ENCODE data around the gene HBQ1. TPM values are rescaled to one million over a fixed set of nuclear protein-coding genes. Genes with fewer than 3 reads are reported as not detected.

HBQ1 gene
- total and polyA plus RNA-seq, 2 of the 4 experiments (the other 2 are of a cell fraction): 0.92 TPM; not detected in 1

DNA sequence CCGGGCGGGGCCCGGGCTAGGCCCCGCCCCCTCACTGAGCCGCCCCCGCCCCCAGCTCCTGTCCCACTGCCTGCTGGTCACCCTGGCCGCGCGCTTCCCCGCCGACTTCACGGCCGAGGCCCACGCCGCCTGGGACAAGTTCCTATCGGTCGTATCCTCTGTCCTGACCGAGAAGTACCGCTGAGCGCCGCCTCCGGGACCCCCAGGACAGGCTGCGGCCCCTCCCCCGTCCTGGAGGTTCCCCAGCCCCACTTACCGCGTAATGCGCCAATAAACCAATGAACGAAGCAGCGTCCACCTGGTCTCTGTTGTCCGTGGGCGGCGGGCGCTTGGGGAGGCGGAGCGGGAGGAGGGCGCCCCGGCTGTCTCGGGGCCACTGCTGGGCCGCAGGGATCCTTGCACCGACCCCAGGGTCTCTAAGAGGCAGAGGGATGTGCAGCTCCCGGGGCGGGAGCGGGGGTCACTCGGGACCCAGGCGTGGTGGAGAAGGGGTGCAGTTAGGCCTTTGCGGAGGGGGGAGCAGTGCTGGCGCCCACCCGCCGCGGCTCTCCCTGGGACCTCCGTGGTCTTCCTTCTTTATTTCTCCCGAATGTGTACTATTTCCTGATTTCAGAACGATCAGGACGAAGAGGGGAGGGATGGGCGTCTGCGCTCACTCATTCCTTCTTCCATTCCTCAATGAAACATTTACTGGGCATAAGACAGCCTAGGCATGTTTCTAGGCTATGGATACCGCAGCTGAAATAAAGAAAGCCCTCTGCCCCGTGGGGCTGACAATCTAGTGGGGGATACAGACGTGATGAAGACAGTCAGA, 25.8 kb upstream of the HBQ1 start:
- Histone ChIP-seq H3K56ac (ENCODE audit: extremely low read depth, insufficient read depth, low read length) (no peak overlapping the region), H3K18ac (ENCODE audit: low read depth, low read length) (no peak overlapping the region), H3K23ac (ENCODE audit: low read depth, low read length) (peak overlapping the region; percentile 56; the same call in 1 of the 2 replicates), H2AK5ac (ENCODE audit: low read depth, low read length) (no peak overlapping the region), H3K27me3 (ENCODE audit: control insufficient read depth, insufficient read depth, low read length) (peaks cover 20% of the 10 kb centered on the region), H3K9ac (ENCODE audit: low read depth, low read length) (peak overlapping the region; percentile 28; the same call in 1 of the 2 replicates), H3K79me1 (ENCODE audit: low read depth in 1 of 2, low read length in 2 of 2) (no peaks in the 10 kb centered on the region), H3K4me1 (ENCODE audit: control insufficient read depth, insufficient read depth, low read length) (no peaks in the 10 kb centered on the region), H3K36me3 (ENCODE audit: control insufficient read depth, insufficient read depth, low read length) (no peaks in the 10 kb centered on the region), H4K20me1 (ENCODE audit: insufficient read depth, low read length) (no peaks in the 10 kb centered on the region), H2BK120ac (ENCODE audit: low read depth, low read length) (no peak overlapping the region), H3K4ac (ENCODE audit: low read depth, low read length) (no peak overlapping the region), H2BK20ac (ENCODE audit: low read depth, low read length) (no peak overlapping the region), H2AFZ (replicated peaks; ENCODE audit: low read length, poor library complexity) (peak overlapping the region; percentile 87), H3K4me3 (ENCODE audit: insufficient read depth, low read depth, low read length) (peak overlapping the region; percentile 22), H4K8ac (ENCODE audit: low read depth in 2 of 2, low read length in 2 of 2) (no peak overlapping the region), H3K9me3 (ENCODE audit: control insufficient read depth, insufficient read depth, low read length) (no peaks in the 10 kb centered on the region), H2AK9ac (replicated peaks; ENCODE audit: low read depth, low read length, poor library complexity) (no peak overlapping the region), H3K4me2 (ENCODE audit: low read depth, low read length) (peak overlapping the region; percentile 80), H4K91ac (ENCODE audit: insufficient read depth, low read depth, low read length) (no peak overlapping the region), H2BK5ac (ENCODE audit: low read depth, low read length, poor library complexity, severe bottlenecking) (no peak overlapping the region), H2BK15ac (ENCODE audit: low read depth, low read length) (no peak overlapping the region), H3K27ac (ENCODE audit: insufficient read depth, low read length) (no peak overlapping the region), H4K5ac (ENCODE audit: low read depth, low read length) (no peak overlapping the region), H3K14ac (replicated peaks; ENCODE audit: low read depth, low read length) (no peak overlapping the region), H3K9me1 (ENCODE audit: insufficient read depth, low read length) (no peaks in the 10 kb centered on the region)
- ATAC-seq (ENCODE audit: low read depth) (peak; percentile 75), DNase-seq (peak; percentile 25)
- CTCF ChIA-PET: no interaction called here
- intact Hi-C loops (cut with micrococcal nuclease): no loop called here
- POLR2A ChIA-PET (ENCODE audit: unreplicated experiment): interaction anchor here (0.6 kb wide), 1 partner anchor 89 kb away, joined by 8 read pairs; no protein-coding TSS in a partner anchor
- no TSS peak for BruUV-seq (replicated peaks)
- in situ Hi-C loops (cut with MboI; ENCODE audit: low sequenced_read_pairs): no loop called here
- WGBS, 2 experiments (ENCODE audit: extremely low coverage in 2 of 2, insufficient read length in 1 of 2): 15% methylated on average over 8 of the region's 59 CpGs; no CpG with 5 or more reads in 1 of the 2 experiments
- no peak for TF ChIP-seq POLR2A (IDR thresholded peaks at IDR 0.05; ENCODE audit: low read depth, low read length)
- TF ChIP-seq SMC3 (IDR thresholded peaks at IDR 0.05; ENCODE audit: low read depth, low read length): no peak
- no peak for TF ChIP-seq NFE2L2 (IDR thresholded peaks at IDR 0.05; ENCODE audit: low read depth, low read length)
- TF ChIP-seq MAFK (IDR thresholded peaks at IDR 0.05; ENCODE audit: low read depth, low read length): no peak
- dilution Hi-C loops (cut with HindIII; ENCODE audit: low sequenced_read_pairs, unreplicated experiment): no loop called here

All from IMR-90 (cell line).